Measurements from ENCODE around the gene KICS2.
"Not testable (repeated sequence)": the region's sequence is repeated elsewhere in the genome, so short reads cannot be mapped to it uniquely, and the experiment has no call there.

Gene KICS2

DNA sequence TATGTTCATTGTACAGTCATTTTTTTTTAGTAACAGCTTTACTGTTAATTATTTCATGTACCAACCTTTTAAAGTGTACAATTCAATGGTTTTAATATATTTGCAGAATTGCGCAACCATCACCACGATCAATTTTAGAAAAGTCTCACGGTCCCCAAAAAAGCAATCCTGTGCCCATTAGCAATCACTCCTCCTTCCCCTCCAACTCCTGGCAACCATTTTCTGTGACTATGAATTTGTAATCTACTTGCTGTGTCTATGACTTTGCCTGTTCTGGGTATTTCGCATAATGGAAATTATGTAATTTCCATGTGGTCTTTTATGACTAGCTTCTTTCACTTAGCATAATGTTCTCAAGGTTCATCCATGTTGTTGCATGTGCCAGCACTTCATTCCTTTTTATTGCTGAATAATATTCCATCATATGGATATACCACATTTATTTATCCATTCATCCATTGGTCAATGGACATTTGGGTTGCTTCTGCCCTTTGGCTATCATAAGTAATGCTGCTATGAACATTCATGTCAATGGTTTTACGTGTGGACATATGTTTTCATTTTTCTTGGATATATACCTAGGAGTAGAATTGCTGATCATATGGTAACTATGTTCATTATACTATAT lies 9.9 kb downstream of the KICS2 start:
- DNase-seq: no peak

DNA sequence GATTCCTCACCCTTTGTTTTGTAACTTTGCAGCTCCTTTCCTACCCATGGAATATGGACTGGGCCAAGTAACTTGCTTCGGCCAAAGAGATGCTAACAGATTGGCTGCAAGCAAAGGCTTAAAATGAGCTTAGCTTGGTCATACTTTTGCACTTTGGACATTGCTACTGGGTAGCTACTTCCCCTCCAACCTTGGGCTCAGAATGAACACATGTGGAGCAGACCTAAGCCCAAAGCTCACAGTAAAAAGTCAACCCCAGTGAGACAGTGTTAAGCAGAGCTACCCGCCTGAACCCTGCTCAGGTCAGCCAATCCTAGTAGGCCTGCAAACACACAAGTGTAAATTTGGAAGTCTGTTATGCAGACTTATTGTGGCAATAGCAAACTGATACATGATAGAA lies 14.6 kb downstream of the KICS2 start:
- DNase-seq: no peak

- no peak for DNase-seq
These were observed 16.6 kb downstream of the KICS2 start for GRCh38 chr12:64205542-64205941.

GRCh38 chr12:64203775-64204174 lies 18.3 kb downstream of the KICS2 start:
- no peak for DNase-seq

GRCh38 chr12:64203036-64203435 lies 19.1 kb downstream of the KICS2 start:
- DNase-seq: no peak

DNA sequence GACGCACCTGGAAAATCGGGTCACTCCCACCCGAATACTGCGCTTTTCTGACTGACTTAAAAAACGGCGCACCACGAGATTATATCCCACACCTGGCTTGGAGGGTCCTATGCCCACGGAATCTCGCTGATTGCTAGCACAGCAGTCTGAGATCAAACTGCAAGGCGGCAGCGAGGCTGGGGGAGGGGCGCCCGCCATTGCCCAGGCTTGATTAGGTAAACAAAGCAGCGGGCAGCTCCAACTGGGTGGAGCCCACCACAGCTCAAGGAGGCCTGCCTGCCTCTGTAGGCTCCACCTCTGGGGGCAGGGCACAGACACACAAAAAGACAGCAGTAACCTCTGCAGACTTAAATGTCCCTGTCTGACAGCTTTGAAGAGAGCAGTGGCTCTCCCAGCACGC lies 26.3 kb downstream of the KICS2 start:
- not testable (repeated sequence) for DNase-seq

DNA sequence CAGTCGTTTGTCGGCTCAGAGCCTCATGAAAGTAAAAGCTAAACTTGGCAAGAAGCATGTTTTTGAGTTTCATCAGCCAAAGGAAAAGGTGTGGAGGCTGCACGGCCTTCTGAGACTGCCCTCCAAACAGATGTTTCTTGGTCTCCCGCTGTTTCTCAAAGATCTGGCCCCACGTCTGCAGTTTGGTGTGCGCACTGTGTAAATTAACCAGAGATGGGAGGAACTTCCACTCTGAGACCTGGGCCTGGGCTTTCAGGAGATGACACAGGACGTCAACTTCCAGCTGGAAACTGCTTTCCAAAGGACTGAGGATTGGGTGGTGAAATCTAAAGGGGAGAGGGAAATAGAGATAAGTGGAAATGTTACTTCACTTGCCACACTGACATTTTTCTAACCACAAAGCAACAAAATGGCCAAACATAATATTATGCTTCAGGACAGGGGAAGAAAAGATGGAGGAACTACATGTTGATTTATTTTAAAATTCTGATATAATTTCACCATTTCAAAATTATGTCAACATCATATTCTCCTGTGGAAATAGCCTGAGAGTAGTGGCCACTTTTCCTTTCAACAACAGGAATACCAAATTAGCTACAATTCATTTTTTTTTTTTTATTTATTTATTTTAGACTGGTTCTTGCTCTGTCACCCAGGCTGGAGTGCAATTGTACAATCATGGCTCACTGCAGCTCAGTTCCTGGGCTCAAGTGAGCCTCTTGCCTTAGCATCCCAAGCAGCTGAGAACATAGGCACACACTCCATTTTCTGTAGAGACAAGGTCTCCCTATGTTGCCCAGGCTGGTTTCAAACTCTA lies 27.6 kb downstream of the KICS2 start:
- DNase-seq: no peak

DNA sequence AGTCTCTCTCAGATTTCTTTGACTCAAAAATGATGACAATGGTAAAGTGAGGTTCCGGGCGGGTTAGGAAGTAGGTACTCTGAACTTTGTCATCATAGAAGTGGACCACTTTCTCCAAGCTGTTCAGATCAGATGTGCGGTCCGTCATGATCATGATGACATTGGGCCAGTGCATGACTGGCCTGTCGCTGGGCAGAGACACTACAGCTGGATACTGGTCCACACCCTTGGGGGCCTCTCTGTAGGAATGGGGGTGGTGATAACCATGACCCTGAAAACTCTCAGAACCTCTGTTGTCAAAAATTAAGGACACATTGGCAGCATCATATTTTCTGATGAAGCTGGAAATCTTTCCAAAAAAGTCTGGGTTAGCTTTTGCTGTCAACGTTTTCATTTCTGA lies 28.2 kb downstream of the KICS2 start:
- DNase-seq: no peak

DNA sequence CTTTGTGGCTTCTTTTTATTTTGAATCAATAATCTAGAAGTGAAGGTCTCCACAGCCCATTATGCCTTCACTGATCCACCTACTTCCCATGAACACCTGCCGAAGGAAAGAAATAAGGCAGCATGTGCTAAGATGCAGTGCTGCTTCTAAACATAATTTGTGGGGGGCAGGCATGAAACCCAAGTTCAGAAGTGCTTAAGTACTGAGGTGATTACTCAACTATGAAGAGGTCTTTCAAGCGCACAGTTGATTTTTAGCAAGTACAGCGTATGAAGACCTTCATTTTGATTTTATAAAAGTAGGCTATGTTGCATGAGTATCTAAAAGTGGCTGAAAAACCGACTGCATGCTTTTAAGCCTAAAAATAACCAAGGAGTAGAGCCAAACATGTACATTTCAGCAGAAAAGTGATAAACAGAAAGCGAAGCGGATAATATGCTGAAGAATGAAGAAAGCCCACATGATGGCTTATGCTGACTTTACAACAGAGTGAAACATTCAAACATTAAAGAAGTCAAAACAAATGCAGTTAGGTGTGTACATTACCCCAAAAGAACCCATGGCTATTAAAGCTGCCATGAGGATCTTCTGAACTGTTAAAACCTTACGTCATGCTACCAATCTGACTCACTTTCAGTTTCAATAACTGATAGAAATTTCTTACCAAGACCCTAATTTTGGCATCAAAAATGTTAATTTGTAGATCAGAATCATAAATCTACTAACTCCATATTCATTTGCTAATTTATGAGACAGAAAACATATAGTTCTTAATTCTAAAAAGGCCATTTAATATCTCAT lies 29.3 kb downstream of the KICS2 start:
- DNase-seq: no peak

DNA sequence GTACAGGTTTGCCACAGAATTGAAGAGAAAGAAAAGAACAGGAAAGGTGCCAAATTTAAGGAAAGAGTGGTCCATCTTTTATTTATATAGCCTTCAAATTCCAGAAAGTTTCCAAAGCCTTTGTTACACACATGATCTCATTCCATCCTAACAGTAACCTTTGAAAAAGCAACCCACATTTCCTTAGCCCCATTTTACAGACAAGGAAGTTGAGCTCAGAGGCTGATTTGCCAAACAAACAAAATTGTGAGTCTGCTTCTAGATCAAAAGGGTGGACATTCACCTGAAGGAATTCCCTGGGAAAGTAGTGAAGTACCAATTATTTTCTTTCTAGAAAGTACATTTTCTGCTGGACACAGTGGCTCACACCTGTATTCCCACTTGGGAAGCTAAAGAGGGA lies 32.0 kb downstream of the KICS2 start:
- no peak for DNase-seq

GRCh38 chr12:64189530-64189929 lies 32.6 kb downstream of the KICS2 start:
- no peak for DNase-seq

DNA sequence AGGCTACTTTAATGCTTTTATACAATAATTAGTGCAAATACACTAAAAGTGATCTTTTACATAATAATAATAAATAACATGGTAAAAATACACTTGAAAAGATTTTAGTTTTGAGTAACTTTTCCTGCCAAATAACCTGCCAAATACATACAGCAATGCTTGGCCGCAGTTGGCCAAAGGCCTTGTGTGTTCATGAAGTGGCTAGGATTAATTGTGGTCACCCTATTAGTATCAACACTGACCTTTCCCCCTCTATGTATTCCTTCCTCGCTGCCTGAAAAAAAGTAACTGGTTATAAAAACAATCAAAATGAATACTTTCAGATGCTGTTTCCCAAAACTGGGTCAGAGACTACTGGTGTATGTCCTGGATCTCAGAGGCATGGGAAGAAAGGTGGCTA lies 34.3 kb downstream of the KICS2 start:
- no peak for DNase-seq

- DNase-seq: peak; percentile 44
These were observed 34.7 kb downstream of the KICS2 start for GRCh38 chr12:64187370-64187769.

DNA sequence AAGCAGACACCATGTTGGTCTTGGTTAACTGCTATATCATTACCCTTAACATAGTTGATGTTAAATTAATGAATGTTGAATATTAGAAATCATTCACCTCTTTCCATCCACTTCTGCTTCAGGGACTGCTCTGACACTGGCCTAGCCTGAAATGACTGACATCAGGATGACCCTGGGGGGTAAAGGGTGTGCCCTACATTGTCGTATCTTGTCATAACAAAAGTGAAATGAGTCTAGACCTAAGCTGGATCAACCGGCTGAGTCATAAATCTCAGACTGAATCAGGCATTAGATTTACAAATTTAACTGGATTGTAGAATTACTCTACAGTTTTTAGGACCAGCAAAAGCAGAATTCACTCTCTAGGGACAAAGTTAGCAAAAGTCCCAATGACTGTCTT lies 35.3 kb downstream of the KICS2 start:
- DNase-seq: no peak

- no peak for DNase-seq
These were observed 37.9 kb downstream of the KICS2 start for GRCh38 chr12:64184216-64184615.

DNA sequence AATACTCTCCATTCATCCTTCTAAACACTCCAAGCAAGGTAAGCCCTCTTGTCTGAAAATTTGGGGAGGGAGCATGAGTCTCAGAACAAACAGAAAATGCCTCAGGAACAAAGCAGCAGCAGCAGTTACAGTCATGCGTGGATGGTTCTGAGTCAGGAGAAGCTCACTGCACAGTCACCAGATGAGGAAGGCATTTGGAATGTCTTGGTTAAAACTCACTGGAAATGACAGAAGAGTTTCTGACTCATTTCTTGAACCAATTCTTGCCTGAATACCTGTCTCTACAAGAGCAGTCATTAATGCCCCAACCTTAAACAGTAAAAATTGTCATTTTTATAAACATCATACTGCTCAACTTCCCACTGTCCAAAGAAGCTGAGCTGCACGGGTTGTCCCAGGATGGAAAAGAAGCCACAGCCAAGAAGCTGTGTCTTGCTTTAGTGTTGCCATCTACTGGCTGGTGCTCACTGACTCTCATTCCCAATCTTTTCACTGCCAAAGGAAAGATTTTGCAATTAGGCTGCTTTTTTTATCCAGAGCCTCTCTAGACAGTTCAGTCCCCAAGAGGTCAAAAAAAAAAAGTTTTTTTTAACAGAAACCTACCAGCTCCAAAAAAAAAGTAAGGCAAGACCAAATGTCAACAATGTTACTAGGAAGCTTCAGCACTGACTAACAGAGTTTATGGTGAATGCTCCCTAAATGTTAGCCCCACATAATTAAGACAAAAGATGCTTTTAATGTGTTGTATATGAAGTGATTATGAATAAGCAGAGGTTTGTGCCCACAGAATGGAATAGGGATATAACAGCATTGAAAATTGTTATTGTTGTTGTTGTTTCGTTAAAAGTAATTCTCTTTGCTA lies 40.4 kb downstream of the KICS2 start:
- DNase-seq: peak; percentile 87

DNA sequence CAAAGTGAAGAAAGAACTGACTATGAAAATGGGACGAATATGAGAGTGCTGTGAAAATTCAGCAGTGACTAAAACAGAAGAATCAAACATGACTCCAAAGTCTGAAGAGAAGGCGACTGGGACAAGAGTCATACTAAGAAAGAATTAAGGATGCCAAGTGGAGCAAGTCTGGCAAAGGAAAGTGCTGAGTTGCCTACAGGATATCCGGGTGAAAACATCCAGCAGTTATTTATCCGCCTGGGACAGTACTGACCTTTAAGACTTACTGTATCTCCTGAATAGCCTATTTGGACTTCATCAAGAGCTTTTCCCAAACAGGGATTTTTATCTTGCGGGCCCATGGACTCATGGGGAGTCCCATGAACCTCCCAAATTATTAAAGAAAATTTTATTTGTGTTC lies 41.1 kb downstream of the KICS2 start:
- DNase-seq: peak; percentile 20

DNA sequence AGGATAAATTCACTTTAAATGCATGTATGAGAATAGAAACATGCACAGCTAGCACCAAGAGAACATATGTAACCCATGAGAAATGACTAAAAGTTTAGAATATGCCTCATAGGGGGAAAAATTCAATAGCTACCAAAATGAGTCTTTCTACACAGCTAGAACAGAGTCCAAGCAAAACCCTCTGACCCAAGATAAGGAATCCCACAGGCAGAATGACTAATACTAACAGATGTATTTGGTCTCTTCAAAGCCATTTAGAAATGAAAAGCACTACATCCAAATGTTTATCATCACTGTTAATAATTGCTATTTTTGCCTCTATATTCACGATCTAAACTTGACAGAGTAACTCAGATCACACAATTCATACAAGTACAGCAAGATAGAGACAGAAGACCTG lies 44.0 kb downstream of the KICS2 start:
- peak; percentile 15 for DNase-seq

- no peak for DNase-seq
These were observed 45.1 kb downstream of the KICS2 start for GRCh38 chr12:64177001-64177400.

GRCh38 chr12:64175254-64175945 lies 46.7 kb downstream of the KICS2 start:
- no peak for DNase-seq

- no peak for DNase-seq
These were observed 48.6 kb downstream of the KICS2 start for GRCh38 chr12:64173456-64173855.
